Activated T-cell treated with anti-CD3 and anti-CD28 coated beads, Interleukin-2, amount 50 U/mL, for 48 hours (primary cell): Measurements from ENCODE around the gene SH3BP4.

Source experiments
- DNase-seq, 2 experiments: peaks; one replicate each; pipeline ENCODE4 v3.0.0-alpha.2; 2020

Gene SH3BP4

GRCh38 chr2:234967201-234967869 is 15.5 kb downstream of the SH3BP4 start:
- no peak for DNase-seq

- no peak for DNase-seq
Observed at GRCh38 chr2:234967870-234968208, 16.0 kb downstream of the SH3BP4 start.

GRCh38 chr2:234968631-234969305 is 17.0 kb downstream of the SH3BP4 start:
- no peak for DNase-seq

GRCh38 chr2:234969306-234970098 is 17.7 kb downstream of the SH3BP4 start:
- no peak for DNase-seq

- DNase-seq = no peak
Observed at GRCh38 chr2:234970099-234970440, 18.3 kb downstream of the SH3BP4 start.

- no peak for DNase-seq
Observed at GRCh38 chr2:234970477-234970882, 18.7 kb downstream of the SH3BP4 start.

- no peak for DNase-seq
Observed at GRCh38 chr2:234971496-234971895, 19.7 kb downstream of the SH3BP4 start.

- no peak for DNase-seq
Observed at GRCh38 chr2:234973008-234973407, 21.2 kb downstream of the SH3BP4 start.

- no peak for DNase-seq
Observed at GRCh38 chr2:234974501-234975385, 22.9 kb downstream of the SH3BP4 start.

GRCh38 chr2:234975611-234976010 is 23.8 kb downstream of the SH3BP4 start:
- no peak for DNase-seq

- DNase-seq = no peak
Observed at GRCh38 chr2:234976479-234977227, 24.8 kb downstream of the SH3BP4 start.

- DNase-seq = no peak
Observed at GRCh38 chr2:234977228-234977679, 25.4 kb downstream of the SH3BP4 start.

GRCh38 chr2:234978466-234979203 is 26.8 kb downstream of the SH3BP4 start:
- DNase-seq = no peak

- DNase-seq = no peak
Observed at GRCh38 chr2:234979204-234980167, 27.7 kb downstream of the SH3BP4 start.

GRCh38 chr2:234980451-234981187 is 28.8 kb downstream of the SH3BP4 start:
- no peak for DNase-seq

- no peak for DNase-seq
Observed at GRCh38 chr2:234981197-234982095, 29.6 kb downstream of the SH3BP4 start.

GRCh38 chr2:234982096-234982834 is 30.4 kb downstream of the SH3BP4 start:
- DNase-seq = no peak
